ENCODE data around the gene PDE6B.
"Not testable (repeated sequence)": the region's sequence is repeated elsewhere in the genome, so short reads cannot be mapped to it uniquely, and the experiment has no call there.

Gene PDE6B

GRCh38 chr4:637536-638280 lies 12.3 kb downstream of the PDE6B start:
- no peak for DNase-seq

GRCh38 chr4:642366-642765 lies 17.0 kb downstream of the PDE6B start:
- DNase-seq: not testable (repeated sequence)

- no peak for DNase-seq
These were observed 21.1 kb downstream of the PDE6B start for GRCh38 chr4:646460-646859.

GRCh38 chr4:647481-647880 lies 22.1 kb downstream of the PDE6B start:
- no peak for DNase-seq

- no peak for DNase-seq
These were observed 23.4 kb downstream of the PDE6B start for GRCh38 chr4:648579-649292.

- no peak for DNase-seq
These were observed 23.9 kb downstream of the PDE6B start for GRCh38 chr4:649293-649625.

GRCh38 chr4:649751-650310 lies 24.5 kb downstream of the PDE6B start:
- no peak for DNase-seq

GRCh38 chr4:650461-650860 lies 25.1 kb downstream of the PDE6B start:
- no peak for DNase-seq

GRCh38 chr4:650951-651883 lies 25.8 kb downstream of the PDE6B start:
- no peak for DNase-seq

- DNase-seq: no peak
These were observed 26.7 kb downstream of the PDE6B start for GRCh38 chr4:651884-652642.

- DNase-seq: no peak
These were observed 27.9 kb downstream of the PDE6B start for GRCh38 chr4:653080-653821.

GRCh38 chr4:653831-654502 lies 28.6 kb downstream of the PDE6B start:
- DNase-seq: no peak

GRCh38 chr4:654503-654845 lies 29.1 kb downstream of the PDE6B start:
- DNase-seq: no peak

GRCh38 chr4:654871-655463 lies 29.6 kb downstream of the PDE6B start:
- DNase-seq: no peak

GRCh38 chr4:655464-656151 lies 30.2 kb downstream of the PDE6B start:
- DNase-seq: no peak

- DNase-seq: no peak
These were observed 31.3 kb downstream of the PDE6B start for GRCh38 chr4:656436-657337.

GRCh38 chr4:657338-657833 lies 32.0 kb downstream of the PDE6B start:
- no peak for DNase-seq

GRCh38 chr4:657834-658667 lies 32.7 kb downstream of the PDE6B start:
- no peak for DNase-seq
